HG03045 (cell line): ENCODE data around the gene SYTL3.

Source experiments
- ATAC-seq: cut with Tn5 transposase; IDR thresholded peaks from one replicate; pipeline ENCODE4 v1.9.1; 2021; ENCODE audit warnings: mild to moderate bottlenecking, moderate library complexity; ENCODE audit not compliant: unreplicated experiment

SYTL3 gene

GRCh38 chr6:158717341-158718330, 67.8 kb downstream of the SYTL3 start:
- peak; percentile 63 for ATAC-seq

- ATAC-seq, result no peak
Observed at GRCh38 chr6:158718461-158719046, 68.7 kb downstream of the SYTL3 start.

GRCh38 chr6:158722176-158722729, 72.4 kb downstream of the SYTL3 start:
- ATAC-seq, result no peak

DNA sequence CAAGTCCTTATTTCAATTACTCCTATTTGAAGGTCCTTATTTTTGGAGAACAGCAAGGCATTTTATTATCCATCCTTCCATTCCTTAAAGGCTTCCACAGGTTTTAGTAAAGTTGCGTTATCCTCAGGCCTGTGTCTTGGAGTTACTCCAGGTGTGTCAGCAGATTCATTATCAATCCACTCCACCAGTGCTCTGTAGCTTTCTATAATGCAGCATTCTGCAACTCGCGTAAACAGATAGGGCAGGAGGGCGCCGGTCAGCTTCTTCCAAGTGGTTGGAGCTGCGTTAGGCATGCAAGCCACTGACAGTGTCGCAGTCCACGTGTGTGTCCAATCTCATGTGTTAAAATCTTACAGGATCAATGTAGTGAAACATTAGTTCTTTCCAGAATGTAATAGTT, 75.8 kb downstream of the SYTL3 start:
- ATAC-seq, result no peak

DNA sequence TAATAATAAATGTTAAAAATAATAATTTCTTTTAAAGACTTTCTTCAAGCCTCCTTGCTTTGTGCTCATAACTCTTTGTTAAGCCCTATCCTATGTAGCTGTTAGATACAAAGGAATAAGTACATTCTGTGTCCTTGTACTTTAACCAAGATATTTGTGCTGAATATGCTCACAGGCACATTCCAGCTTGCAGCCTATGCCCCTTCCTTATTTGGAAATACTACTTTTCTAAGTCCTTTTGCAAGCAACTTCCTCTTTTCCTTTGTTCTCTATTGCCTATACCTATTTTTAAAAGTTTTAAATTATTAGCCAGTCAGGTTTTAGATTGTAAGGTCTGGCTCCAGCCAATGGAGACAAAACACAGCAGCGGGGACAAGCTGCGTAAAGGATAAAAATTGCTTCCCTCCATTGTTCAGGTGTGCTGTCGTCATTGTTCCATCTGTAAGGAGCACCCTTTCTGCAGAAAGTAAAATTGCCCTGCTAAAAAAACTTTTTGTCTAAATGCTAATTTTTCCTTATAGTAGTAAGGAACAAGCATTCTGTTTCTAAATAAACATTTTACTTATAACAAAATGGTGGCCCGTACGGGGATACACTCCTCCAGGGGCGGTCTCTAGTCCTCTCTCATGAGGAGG, 80.2 kb downstream of the SYTL3 start:
- ATAC-seq, result no peak

- no peak for ATAC-seq
Observed at GRCh38 chr6:158730541-158730907, 80.7 kb downstream of the SYTL3 start.

- ATAC-seq, result no peak
Observed at GRCh38 chr6:158735009-158735408, 85.2 kb downstream of the SYTL3 start.

GRCh38 chr6:158737082-158737709, 87.3 kb downstream of the SYTL3 start:
- no peak for ATAC-seq

DNA sequence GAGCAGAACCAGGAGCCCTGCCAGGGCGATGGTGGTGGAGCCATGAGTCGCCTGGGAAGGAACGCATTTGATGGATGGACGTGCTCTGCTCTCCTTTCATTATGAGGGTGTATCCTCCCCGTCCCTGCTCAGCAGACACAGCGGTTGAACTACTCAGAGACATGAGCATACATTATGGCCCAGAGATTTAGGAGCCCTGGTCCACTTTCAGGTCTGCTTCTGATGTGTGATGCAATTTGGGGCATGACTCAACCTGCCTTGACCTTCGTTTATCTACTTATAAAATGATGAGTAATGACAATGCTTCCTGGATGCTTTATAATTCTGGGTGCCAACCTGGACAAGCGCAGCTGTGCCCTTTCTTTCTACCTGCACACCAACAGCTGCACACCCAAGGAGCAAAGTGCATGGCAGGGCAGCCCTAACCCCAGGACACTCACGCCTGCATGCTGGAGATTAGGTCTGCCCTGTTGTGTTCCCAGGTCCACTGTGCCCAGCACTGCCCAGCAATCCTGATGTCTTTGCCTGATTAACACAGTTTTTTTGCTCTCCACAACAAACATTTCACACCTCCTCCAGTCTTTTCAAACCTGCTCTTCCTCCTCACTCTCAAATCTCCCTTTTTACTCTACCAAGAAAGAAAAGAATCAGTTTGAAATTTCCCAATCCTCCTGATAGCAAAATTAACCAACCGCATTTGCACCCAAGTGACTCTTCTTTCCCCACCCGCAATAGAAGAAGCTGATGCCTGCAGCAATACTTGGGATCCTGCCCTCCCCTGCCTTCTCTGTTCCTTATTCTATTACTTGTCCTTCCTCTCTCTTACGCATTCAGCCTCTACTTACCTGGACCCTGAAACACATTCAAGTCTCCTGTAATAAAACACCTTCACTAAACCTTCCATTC, 88.1 kb downstream of the SYTL3 start:
- no peak for ATAC-seq

DNA sequence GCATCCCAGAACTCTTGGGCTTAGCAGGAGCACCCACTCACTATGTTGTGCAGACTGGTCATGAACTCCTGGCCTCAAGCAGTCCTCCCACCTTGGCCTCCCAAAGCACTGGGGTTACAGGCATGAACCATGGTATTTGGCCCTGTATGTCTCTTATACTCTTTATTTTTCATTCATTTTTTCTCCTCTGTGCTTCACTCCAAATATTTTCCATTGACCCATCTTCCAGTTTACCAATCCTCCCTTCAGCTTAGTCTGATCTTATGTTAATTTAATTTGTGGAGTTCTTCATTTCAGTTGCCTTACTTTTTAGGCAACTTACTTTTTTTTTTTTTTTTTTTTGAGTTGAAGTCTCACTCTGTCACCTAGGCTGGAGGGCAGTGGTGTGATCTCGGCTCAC, 89.8 kb downstream of the SYTL3 start:
- ATAC-seq, result no peak

DNA sequence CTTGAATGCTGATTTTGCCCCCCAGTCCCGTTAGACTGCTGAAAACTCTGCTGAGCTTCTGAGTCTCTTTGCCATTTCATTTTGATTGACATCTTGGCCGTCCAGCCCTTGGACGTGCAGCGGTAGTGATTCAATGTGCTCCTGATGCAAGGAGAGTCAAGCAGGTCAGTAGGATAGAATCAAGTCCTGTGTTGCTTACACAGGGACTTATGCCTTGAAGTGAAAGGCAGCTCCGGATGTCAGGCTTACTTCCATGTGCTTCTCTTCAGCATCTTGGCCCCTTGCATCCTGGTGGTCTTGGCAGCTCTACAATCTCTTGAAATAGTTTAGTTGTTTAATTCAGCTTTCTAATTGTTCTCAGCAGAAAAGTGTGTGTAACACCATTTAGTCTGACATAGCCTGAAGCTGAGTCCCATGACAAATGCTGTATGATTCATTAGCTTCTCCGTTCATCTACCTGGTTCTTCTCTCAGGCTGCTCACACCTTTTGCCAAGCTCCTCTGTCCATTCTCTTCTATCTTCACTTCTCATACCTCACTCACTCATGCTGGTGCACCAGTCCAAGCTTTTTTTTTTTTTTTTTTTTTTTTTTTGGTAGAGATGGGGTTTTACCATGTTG, 93.3 kb downstream of the SYTL3 start:
- no peak for ATAC-seq

DNA sequence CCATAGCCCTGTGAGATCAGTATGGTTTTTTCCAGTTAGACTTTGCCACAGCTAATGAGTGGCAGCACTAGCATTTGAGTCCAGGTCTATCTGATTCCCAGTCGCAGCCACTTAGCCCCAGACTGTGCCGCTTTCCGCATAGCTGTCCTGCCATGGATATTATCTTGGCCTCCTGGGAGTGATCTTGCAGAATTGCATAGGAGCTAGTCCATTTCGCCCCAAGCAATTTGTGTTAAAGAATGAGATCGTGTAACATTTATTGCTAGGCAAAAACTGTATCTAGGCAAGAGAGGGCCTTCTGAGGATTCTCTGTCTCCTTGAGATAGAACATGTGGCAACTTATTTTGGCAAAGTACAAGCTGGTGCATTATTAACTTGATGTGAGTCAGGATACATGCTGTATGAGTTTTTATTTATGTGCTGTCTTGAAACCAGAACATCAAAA, 95.2 kb downstream of the SYTL3 start:
- no peak for ATAC-seq

- no peak for ATAC-seq
Observed at GRCh38 chr6:158751224-158751623, 101.4 kb downstream of the SYTL3 start.

DNA sequence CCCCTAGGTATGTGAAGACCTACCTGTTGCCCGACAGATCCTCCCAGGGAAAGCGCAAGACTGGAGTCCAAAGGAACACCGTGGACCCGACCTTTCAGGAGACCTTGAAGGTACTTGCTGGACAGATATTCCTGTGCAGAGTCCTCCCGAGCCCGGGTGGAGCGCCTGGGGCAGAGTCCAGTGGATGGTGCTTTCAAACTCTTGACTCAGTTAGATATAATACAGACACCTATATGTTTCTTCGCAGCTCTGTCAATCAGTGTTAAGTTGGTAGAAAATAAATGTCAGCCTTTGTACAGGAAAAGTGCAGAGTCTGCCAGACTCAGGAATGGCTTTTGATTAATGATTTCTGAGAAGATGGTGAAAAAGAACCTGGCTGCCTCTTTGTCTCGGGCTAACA, 102.1 kb downstream of the SYTL3 start:
- ATAC-seq, result no peak

GRCh38 chr6:158752613-158753012, 102.8 kb downstream of the SYTL3 start:
- no peak for ATAC-seq

DNA sequence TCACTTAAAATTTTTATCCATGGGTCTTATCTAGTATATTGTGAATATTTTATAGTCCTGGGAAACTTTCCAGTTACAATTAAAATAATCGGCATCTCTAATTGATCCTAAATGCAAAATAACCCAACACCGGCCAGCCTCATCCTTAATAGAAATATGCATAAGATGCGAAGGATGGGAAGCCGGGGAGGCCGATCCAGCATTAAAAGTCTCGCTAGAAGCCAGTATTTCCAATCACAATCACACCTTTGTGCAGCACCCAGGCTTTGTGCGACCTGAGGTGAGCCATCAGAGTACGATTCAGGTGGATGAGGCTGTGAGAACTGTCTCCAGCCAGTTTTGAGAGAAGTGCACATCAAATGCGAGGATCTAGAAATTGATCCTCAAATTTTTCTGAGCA, 104.0 kb downstream of the SYTL3 start:
- ATAC-seq, result no peak

DNA sequence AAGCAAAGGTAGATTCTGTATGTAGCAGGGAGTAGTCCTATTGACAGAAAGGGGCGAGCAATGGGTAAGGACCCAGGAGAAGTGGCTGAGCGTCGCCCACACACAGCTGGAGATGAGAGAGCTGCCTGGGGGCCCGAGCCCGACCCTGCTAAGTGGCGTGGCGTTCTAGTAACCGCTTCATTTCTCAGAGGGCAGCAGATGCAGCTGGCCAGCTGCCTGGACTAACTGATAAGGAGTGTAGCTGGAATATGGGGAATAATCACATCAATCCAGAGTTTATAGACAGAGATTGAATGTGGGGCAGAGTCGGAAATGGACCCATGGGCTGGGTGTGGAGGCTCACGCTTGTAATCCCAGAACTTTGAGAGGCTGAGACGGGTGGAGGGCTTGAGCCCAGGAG, 104.9 kb downstream of the SYTL3 start:
- no peak for ATAC-seq

GRCh38 chr6:158755636-158756035, 105.8 kb downstream of the SYTL3 start:
- no peak for ATAC-seq

DNA sequence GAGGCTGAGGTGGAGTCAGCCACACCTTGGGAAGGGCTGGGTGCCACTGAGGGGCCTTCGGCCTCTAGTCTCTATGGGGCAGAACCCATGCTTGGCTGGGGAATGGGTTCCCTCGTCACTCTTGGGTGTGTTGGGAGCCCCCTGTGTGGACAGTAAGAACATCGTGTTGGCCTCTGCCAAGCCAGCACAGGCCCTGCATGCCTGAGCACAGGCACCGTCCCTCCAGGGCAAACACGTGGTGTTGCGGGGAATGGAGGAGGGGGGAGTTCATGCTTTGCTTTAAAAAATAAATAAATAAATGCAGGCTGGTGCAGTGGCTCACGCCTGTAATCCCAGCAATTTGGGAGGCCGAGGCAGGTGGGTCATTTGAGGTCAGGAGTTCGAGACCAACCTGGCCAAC, 106.3 kb downstream of the SYTL3 start:
- no peak for ATAC-seq
